Lung (tissue), 12 donors: Measurements from ENCODE around the gene ZYX. TPM values are rescaled to one million over a fixed set of nuclear protein-coding genes. Genes with fewer than 3 reads are reported as not detected.

Experiments used
- ATAC-seq: fragments of 200-7000 bp; cut with Tn5 transposase; one replicate; pipeline ENCODE4 v1.9.1; 2020; ENCODE audit warnings: moderate number of reproducible peaks; ENCODE audit not compliant: insufficient read depth, low FRiP score
- DNase-seq, 3 donors: peaks; one replicate each; pipeline ENCODE4 v3.0.0-alpha.2; 2013 to 2017
- H3K27ac ChIP-seq, 2 donors: one replicate each; pipeline ENCODE4 v1.5.1; 2013; ENCODE audit warnings: mild to moderate bottlenecking in 2 of 2, moderate library complexity in 2 of 2, control low read depth in 1 of 2, inconsistent platforms in 1 of 2, low read depth in 1 of 2, low read length in 1 of 2
- H3K27me3 ChIP-seq, 3 donors: one replicate each; pipeline ENCODE4 v1.5.1; 2013; ENCODE audit warnings: low read length in 2 of 3; ENCODE audit not compliant: control insufficient read depth in 3 of 3, insufficient read depth in 3 of 3
- H3K36me3 ChIP-seq, 4 donors: one replicate each; pipeline ENCODE4 v1.5.1; 2013; ENCODE audit warnings: low read length in 4 of 4, mild to moderate bottlenecking in 1 of 4, moderate library complexity in 1 of 4; ENCODE audit not compliant: control insufficient read depth in 4 of 4, insufficient read depth in 4 of 4
- H3K4me1 ChIP-seq, 5 donors: one replicate each; pipeline ENCODE4 v1.5.1; 2013; ENCODE audit warnings: low read length in 5 of 5, mild to moderate bottlenecking in 2 of 5, moderate library complexity in 1 of 5; ENCODE audit not compliant: control insufficient read depth in 5 of 5, insufficient read depth in 5 of 5
- H3K4me3 ChIP-seq: one replicate; pipeline ENCODE4 v1.5.1; 2013; ENCODE audit warnings: mild to moderate bottlenecking, control low read depth, moderate library complexity
- H3K9ac ChIP-seq, 2 donors: one replicate each; pipeline ENCODE4 v1.5.1; 2013; ENCODE audit warnings: low read length in 2 of 2, control low read depth in 1 of 2; ENCODE audit not compliant: insufficient read depth in 1 of 2
- H3K9me3 ChIP-seq, 4 donors: one replicate each; pipeline ENCODE4 v1.5.1; 2013; ENCODE audit warnings: low read length in 3 of 4, mild to moderate bottlenecking in 1 of 4, moderate library complexity in 1 of 4; ENCODE audit not compliant: control insufficient read depth in 4 of 4, insufficient read depth in 3 of 4
- CTCF ChIP-seq: IDR thresholded peaks from 2 replicates; pipeline ENCODE4 v1.5.1; 2012; ENCODE audit warnings: mild to moderate bottlenecking; ENCODE audit errors: control extremely low read depth, extremely low read depth
- WGBS, 2 donors: extraction: QIAGEN DNeasy Blood & Tissue Kit; methylation state at CpG; one replicate each; pipeline ENCODE4 v1.1.7; 2013; 5-methylcytosine and 5-hydroxymethylcytosine counted together
- polyA plus RNA-seq, 2 donors: library from polyadenylated mRNA; stranded (reverse); fragments of 200-250 nt; gene quantifications; one replicate each; pipeline ENCODE4 v1.2.1, GENCODE V29; 2013
- total RNA-seq, 2 donors: library from RNA; depleted of rRNA in 1 of 2; stranded (reverse); fragments of >200 nt in 1 of 2; gene quantifications; one replicate each; pipeline ENCODE4 v1.2.1, GENCODE V29; 2014 to 2021
- donor health status: control.
- donor health status: control.
- donor health status: Bipolar disorder and iron deficiency.
- donor health status: healthy.
- donor health status: DM: yes; HTN: yes; CAD: no.

Gene ZYX
- total and polyA plus RNA-seq, 4 donors = 98.9 to 310 (median 183) TPM

GRCh38 chr7:143384148-143384547 is 3.0 kb downstream of the ZYX start:
- H3K27me3 ChIP-seq = no peaks in the 10 kb centered on the region
- no peak overlapping the region for H3K4me3 ChIP-seq
- TF ChIP-seq CTCF = no peak
- H3K4me1 ChIP-seq = peaks cover 15 to 52% (median 36%) of the 10 kb centered on the region in 5 donors
- H3K36me3 ChIP-seq = peaks cover under 1 to 47% (median 29%) of the 10 kb centered on the region in 4 donors
- WGBS, 2 donors = 36 to 46% methylated on average over 5 of the region's 5 CpGs
- peak overlapping the region in 1 of 2 donors; percentile 62 for H3K27ac ChIP-seq
- H3K9me3 ChIP-seq = no peaks in the 10 kb centered on the region
- no peak for DNase-seq
- peak overlapping the region in 1 of 2 donors; percentile 73 for H3K9ac ChIP-seq
- no peak for ATAC-seq

GRCh38 chr7:143384661-143385631 is 3.8 kb downstream of the ZYX start:
- Histone ChIP-seq H3K27ac (peak overlapping the region in 1 of 2 donors; percentile 62), H3K4me1 (peaks cover 15 to 52% (median 36%) of the 10 kb centered on the region in 5 donors), H3K27me3 (no peaks in the 10 kb centered on the region), H3K9me3 (peaks cover 0 to 2% (median 0%) of the 10 kb centered on the region in 4 donors), H3K4me3 (peak overlapping the region; percentile 12), H3K36me3 (peaks cover 6 to 55% (median 37%) of the 10 kb centered on the region in 4 donors), H3K9ac (peak overlapping the region in 1 of 2 donors; percentile 73)
- ATAC-seq = no peak
- WGBS, 2 donors = 43 to 62% methylated on average over 14 of the region's 14 CpGs
- peak in 2 of 3 donors; percentile 14 to 42 for DNase-seq
- no peak for TF ChIP-seq CTCF

- Histone ChIP-seq H3K9ac (no peak overlapping the region), H3K4me1 (peaks cover 15 to 62% (median 42%) of the 10 kb centered on the region in 5 donors), H3K27me3 (no peaks in the 10 kb centered on the region), H3K27ac (peak overlapping the region in 1 of 2 donors; percentile 29), H3K4me3 (no peak overlapping the region), H3K9me3 (peaks cover 0 to 2% (median 0%) of the 10 kb centered on the region in 4 donors), H3K36me3 (peaks cover 6 to 62% (median 44%) of the 10 kb centered on the region in 4 donors)
- DNase-seq = peak in 2 of 3 donors; percentile 20 to 37
- no peak for TF ChIP-seq CTCF
- ATAC-seq = no peak
- WGBS, 2 donors = 25 to 40% methylated on average over 19 of the region's 19 CpGs
Observed at GRCh38 chr7:143385891-143386781, 5.0 kb downstream of the ZYX start.
